Measurements from ENCODE around the gene PLEKHA7.

GRCh38 chr11:16816358-16817270 lies 197.6 kb downstream of the PLEKHA7 start:
- TF ChIP-seq CTCF (IDR thresholded peaks at IDR 0.05) (no peak), POLR2AphosphoS5 (IDR thresholded peaks at IDR 0.05) (no peak), POLR2A (IDR thresholded peaks at IDR 0.05) (no peak)

Data from breast epithelium (tissue), 3 donors.